Endothelial cell (in vitro differentiated cells): Measurements from ENCODE around the gene SLC2A9. TPM values are rescaled to one million over a fixed set of nuclear protein-coding genes. Genes with fewer than 3 reads are reported as not detected.

Source experiments
- DNase-seq: peaks from one replicate; pipeline ENCODE4 v3.0.0; 2021; ENCODE audit warnings: low spot score
- H3K27ac Mint-ChIP-seq: one replicate; pipeline ENCODE4 v1.8.0; 2021; ENCODE audit warnings: mixed read lengths, inconsistent platforms; ENCODE audit not compliant: unreplicated experiment
- H3K27me3 Mint-ChIP-seq: one replicate; pipeline ENCODE4 v1.8.0; 2021; ENCODE audit warnings: mild to moderate bottlenecking, moderate library complexity, mixed read lengths, inconsistent platforms; ENCODE audit not compliant: unreplicated experiment
- H3K36me3 Mint-ChIP-seq: one replicate; pipeline ENCODE4 v1.8.0; 2021; ENCODE audit warnings: mild to moderate bottlenecking, low read depth, mixed read lengths, inconsistent platforms; ENCODE audit not compliant: unreplicated experiment
- H3K4me1 Mint-ChIP-seq: one replicate; pipeline ENCODE4 v1.8.0; 2021; ENCODE audit warnings: mild to moderate bottlenecking, mixed read lengths, inconsistent platforms; ENCODE audit not compliant: unreplicated experiment
- H3K4me3 Mint-ChIP-seq: one replicate; pipeline ENCODE4 v1.8.0; 2021; ENCODE audit warnings: mild to moderate bottlenecking, mixed read lengths, inconsistent platforms; ENCODE audit not compliant: unreplicated experiment
- H3K9me3 Mint-ChIP-seq: one replicate; pipeline ENCODE4 v1.8.0; 2021; ENCODE audit warnings: mixed read lengths, inconsistent platforms; ENCODE audit not compliant: unreplicated experiment
- CTCF ChIP-seq: fragments of 200-600 bp; sonication (generic); IDR thresholded peaks from one replicate; pipeline ENCODE4 v1.5.0; 2021; ENCODE audit warnings: antibody characterized with exemption; ENCODE audit not compliant: unreplicated experiment
- total RNA-seq: library from RNA; stranded (reverse); fragmentation: NEBNext Ultra II Directional; extraction: Animal tissue kit (Norgen Biotek cat#: 25700); gene quantifications from one replicate; pipeline ENCODE4 v1.2.1, GENCODE V29; 2021; ENCODE audit not compliant: unreplicated experiment

Gene SLC2A9
- total RNA-seq, 1 donor from 2014 or later, result 0.72 TPM

GRCh38 chr4:10017037-10017893, 4.0 kb downstream of the SLC2A9 start:
- Mint-ChIP-seq H3K36me3 (no peaks in the 10 kb centered on the region), H3K27me3 (peaks cover 10% of the 10 kb centered on the region), H3K4me3 (no peak overlapping the region), H3K9me3 (no peaks in the 10 kb centered on the region), H3K27ac (no peak overlapping the region), H3K4me1 (peaks cover 2% of the 10 kb centered on the region)
- TF ChIP-seq CTCF, result no peak
- DNase-seq, result no peak

- no peak for DNase-seq
- Mint-ChIP-seq H3K27me3 (peaks cover 10% of the 10 kb centered on the region), H3K27ac (no peak overlapping the region), H3K9me3 (no peaks in the 10 kb centered on the region), H3K36me3 (no peaks in the 10 kb centered on the region), H3K4me1 (peaks cover 2% of the 10 kb centered on the region), H3K4me3 (no peak overlapping the region)
- no peak for TF ChIP-seq CTCF
Measured at GRCh38 chr4:10016169-10016568, 5.1 kb downstream of the SLC2A9 start.

GRCh38 chr4:10015140-10015753, 6.0 kb downstream of the SLC2A9 start:
- H3K9me3 Mint-ChIP-seq, result no peaks in the 10 kb centered on the region
- TF ChIP-seq CTCF, result peak; percentile 50
- H3K27me3 Mint-ChIP-seq, result peaks cover 10% of the 10 kb centered on the region
- peak; percentile 67 for DNase-seq
- H3K27ac Mint-ChIP-seq, result no peak overlapping the region
- no peaks in the 10 kb centered on the region for H3K36me3 Mint-ChIP-seq
- H3K4me1 Mint-ChIP-seq, result peaks cover 2% of the 10 kb centered on the region
- H3K4me3 Mint-ChIP-seq, result no peak overlapping the region

GRCh38 chr4:10013722-10014121, 7.6 kb downstream of the SLC2A9 start:
- H3K4me3 Mint-ChIP-seq, result no peak overlapping the region
- DNase-seq, result peak; percentile 71
- peak; percentile 48 for TF ChIP-seq CTCF
- H3K9me3 Mint-ChIP-seq, result no peaks in the 10 kb centered on the region
- no peak overlapping the region for H3K27ac Mint-ChIP-seq
- no peaks in the 10 kb centered on the region for H3K4me1 Mint-ChIP-seq
- H3K36me3 Mint-ChIP-seq, result no peaks in the 10 kb centered on the region
- H3K27me3 Mint-ChIP-seq, result peaks cover 8% of the 10 kb centered on the region

- no peaks in the 10 kb centered on the region for H3K36me3 Mint-ChIP-seq
- H3K27me3 Mint-ChIP-seq, result peaks cover 2% of the 10 kb centered on the region
- no peaks in the 10 kb centered on the region for H3K4me1 Mint-ChIP-seq
- no peak for DNase-seq
- H3K9me3 Mint-ChIP-seq, result no peaks in the 10 kb centered on the region
- H3K4me3 Mint-ChIP-seq, result no peak overlapping the region
- no peak for TF ChIP-seq CTCF
- H3K27ac Mint-ChIP-seq, result no peak overlapping the region
Measured at GRCh38 chr4:10011885-10012284, 9.4 kb downstream of the SLC2A9 start.
